Right kidney (tissue), 1 donor: ENCODE results near the gene FAM149A.
A peak's percentile ranks its signal among the peaks of the same experiment; 100 is the strongest.

Source experiments
- DNase-seq: peaks from one replicate; pipeline ENCODE4 v3.0.0-alpha.2; 2016

FAM149A gene

DNA sequence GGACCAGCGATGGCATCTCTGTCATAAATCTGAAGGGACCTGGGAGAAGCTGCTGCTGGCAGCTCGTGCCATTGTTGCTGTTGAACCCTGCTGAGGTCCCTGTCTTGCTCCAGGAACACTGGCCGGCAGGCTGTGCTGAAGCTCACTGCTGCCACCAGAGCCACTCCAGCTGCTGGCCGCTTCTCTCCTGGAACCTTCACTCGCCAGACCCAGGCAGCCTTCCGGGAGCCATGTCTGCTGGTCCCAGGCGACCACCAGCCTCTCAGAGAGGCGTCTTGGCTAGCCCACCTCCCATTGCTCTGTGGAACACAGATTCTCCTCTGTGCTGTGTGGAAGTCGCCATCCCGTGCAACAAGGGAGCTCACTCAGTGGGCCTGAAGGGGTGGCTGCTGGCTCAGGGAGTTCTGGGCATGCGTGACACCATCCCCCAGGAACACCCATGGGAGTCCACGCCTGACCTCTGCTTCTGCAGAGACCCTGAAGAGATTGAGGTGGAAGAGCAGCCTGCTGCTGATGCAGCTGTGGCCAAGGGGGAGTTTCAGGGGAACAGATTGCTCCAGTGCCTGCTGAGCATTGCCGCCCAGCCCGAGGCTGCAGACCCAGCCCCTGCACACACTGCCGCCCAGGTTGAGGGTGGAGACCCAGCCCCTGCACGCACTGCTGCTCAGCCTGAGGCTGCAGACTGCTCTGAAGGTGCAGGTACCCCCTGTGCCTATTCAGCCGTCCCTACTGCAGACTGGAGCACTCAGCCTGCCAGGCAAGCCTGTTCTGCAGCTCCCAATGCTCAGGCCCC lies 53.7 kb downstream of the FAM149A start:
- DNase-seq: no peak

DNA sequence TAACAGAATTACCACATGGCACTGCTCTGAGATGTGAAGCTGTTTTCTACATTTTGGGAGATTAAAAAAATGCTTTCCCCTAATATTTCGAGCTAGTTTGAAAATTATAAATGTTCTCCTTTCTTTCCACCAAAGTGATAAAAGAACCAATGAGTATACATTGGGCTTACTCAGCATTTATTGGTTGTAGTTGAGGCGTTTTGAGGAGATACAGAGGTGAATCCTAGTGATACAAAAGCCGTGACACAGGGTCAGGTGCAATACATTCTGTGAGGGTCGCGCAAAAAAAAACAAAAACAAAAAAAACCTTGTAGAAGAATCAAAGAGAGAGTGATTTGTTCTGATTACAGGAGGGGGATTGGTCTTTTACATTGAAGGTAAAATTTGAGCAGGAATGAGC lies 54.5 kb downstream of the FAM149A start:
- no peak for DNase-seq

DNA sequence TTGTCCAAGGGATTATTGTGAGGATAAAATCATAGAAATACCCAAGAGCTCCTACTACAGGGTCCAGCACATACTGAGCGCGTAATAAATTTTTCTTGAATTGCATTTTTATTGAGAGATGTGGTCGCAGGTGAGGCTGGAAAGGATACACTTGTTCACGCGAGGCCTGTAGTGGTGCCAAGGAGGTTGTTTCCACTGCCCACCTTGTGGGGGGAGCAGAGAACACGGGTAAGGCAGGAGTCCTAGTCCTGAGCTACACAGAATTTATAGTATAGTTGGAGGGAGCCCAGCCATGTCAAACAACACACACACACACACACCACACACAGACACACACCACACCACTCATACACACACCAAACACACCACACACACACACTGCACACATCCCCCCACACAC lies 55.1 kb downstream of the FAM149A start:
- DNase-seq: no peak

DNA sequence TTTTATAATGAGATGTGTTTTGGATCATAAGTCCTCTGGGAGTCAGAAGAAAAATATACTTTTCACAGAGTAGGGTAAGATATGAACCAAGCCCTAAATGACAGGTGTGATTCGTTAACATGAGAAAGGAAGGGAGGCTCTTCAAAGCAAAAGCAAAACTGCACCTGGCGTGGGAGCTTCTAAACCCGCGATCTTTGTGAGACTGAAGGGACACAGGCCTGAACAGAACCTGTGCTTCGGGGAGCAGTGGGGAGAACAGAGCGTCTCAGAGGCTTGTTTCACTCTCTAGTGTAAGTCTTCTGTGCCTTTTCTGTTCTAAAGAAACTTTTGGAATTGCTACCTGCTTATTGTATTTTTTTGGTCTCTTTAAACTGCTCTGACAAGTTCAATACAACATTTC lies 56.6 kb downstream of the FAM149A start:
- no peak for DNase-seq

DNA sequence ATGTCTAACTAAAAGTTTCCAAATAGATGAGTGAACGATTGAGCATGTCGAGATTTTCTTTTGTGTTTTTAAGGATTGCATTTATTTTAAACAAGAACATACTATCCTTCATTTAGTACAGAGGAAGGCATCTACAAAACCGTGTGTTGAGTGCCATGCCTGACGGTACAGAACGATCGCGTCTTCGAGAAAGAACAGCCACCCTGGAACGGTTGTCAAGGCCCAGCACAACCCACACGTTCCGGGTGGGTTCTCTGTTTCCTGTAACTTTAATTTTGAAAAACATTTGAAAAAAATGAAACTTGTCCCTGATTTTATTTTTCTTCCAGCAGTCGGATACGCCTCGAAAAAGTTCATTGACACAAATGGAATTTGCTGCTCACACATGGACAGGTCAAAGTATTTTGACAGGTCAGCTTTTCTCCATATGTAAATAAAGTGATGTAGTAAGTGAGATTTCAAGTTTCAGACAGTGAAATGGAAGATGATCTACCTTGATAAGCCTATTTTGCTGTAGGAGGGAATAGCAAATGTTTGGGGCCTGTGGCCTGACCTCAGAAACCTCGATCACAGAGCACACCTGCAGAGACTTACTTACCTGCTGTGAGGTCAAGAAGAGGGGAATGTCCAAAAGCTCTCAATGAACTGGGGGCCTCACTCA lies 62.5 kb downstream of the FAM149A start:
- no peak for DNase-seq

DNA sequence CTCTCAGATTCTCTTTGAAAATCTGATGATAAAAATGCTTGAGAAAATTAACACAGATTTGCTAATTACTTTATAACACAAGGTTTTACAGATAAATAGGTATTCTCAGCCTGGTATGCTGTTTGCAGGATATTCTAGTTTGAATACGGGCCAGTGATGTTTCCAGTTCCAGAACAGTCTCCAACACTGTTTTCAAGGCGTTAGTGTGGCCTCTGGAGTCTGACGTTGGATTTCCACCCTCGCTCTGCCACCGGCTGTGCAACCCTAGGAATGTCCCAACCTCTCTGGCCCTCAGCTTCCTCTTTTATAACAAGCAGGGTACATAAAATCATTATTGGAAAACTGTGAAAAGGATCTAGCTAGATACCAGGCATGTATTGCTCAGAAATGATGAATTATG lies 63.1 kb downstream of the FAM149A start:
- no peak for DNase-seq

DNA sequence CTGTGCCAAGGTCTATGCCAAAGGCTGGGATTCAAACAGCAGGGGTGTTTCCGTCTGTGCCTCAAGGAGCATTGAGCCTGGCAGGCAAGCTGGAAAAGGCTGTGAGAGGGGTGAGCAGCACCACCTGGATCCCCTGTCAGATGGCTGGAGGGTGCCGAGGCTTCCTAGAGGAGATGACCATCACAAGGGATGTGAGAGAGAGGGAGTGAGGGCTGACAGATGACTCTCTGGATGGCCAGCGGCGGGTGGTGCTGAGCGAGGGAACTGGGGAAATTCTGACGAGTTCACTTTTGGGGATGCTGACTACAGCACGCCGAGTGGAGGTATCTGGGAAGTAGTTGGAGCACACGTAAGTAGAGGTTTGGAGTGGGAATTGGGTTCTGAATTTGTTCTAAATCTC lies 64.2 kb downstream of the FAM149A start:
- DNase-seq: no peak

DNA sequence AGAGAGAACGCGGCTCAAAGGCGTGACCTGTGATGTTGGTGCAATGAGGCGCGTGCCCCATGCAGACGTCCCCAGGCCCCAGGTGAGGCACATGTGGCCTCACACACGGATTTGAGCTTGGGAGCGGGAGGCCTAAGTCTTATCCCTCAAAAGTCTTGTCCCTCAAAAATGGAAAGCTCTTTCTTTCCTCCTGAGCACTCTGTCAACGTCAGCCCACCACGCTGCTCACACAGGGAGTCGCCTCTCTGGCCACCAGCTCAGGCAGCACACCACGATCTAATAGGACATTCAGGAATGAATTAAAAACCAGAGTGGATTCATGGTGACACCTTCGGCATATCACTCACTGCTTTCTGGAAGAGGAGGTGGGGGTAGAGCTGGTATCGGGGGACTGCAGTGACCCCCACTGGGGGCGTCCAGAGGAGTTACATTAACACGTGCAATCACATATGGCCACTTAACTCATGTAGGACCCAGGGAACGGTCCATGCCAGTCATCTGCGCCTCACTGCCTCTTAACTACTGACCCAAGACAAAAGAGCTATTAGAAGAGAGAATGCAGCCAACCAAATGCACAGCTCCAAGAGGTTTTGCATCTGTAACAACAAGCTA lies 64.9 kb downstream of the FAM149A start:
- DNase-seq: no peak

DNA sequence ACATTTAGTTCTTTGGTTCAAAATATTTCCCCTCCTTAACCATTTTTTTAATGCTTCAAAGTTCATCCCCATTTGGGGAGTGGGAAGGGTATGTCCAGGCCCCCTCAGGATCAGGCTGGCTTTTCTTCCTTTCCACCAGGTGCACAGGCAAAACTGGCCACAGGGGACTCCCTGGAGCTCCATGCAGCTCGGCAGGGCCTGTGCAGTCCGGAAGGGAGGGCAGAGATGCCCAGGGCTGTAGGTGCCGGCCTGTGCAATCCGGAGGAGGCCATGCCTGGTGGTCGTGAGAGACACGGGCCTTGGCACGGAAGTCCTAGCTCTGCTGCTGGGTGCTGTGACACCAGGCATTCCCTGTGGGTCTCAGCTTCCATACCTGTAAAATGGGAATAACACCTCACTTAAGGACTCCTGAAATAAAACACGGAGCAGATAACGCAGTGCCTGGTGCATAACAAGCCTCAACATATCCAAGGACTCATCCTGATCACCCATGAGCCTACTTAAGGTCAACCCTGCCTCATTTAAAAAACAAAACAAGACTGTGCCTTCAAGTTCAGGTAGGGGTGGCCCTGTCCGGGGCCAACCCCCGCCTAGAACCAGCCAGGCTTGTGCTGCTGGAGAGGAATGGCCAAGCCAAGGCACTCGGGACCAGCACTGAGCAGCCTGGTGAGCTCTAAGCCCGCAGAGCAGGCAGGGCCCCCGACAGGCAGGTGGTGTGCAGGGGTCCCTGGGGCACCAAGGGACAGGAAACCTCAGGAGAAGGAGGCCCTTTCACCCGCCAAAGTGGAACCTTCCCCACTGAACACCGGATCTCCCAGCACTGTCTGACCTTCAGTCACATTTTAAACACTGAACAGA lies 65.7 kb downstream of the FAM149A start:
- no peak for DNase-seq

DNA sequence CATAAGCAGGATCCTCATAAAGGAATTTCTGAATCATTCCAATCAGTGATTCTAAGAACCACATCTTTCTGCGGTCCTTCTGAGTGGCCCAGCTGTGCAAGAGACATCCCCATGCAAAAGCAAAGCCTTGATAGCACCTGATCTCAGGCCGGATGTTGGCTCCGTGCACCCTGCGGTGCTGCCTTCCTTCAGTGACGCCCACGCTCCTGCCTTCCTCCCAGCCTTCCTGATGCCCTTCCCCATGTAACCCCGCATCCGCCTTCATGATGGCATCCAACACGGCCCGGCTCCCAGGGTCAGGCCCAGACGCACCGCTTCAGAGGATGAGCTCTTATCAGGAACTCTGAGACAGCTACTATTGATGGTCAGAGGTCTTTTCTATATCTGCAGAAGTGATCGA lies 66.5 kb downstream of the FAM149A start:
- DNase-seq: no peak

DNA sequence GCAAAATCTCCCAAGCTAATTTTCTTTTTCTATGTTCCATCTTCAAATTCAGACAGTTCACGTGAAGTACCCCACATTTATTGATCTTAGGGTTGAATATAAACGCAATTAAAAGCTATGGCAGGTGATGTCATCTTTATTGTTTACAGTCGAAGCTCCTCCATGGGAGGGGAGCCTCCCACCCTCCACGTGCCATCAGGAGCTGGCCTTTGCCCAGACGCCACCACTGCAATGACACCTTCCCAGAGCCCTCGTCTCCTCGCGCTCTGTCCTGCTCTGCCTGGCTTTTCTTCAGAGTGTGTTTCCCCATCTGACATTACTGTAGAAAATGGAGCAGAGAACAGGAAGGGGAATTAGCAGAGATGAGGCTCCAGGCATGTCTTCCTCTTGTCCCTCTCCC lies 68.0 kb downstream of the FAM149A start:
- DNase-seq: no peak

DNA sequence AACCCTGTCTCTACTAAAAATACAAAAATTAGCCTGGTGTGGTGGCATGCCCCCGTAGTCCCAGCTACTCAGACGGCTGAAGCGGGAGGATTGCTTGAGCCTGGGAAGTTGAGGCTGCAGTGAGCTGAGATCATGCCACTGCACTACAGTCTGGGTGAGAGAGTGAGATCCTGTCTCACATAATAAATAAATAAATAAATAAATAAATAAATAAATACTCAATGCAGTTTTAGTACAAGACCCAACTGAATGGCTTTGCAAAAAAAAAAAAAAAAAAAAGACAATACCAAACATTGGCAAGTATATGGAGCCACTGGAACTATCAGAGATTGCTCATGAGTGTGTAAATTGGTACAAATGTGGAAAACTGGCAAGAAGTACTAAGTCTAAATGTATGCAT lies 83.6 kb downstream of the FAM149A start:
- DNase-seq: no peak

DNA sequence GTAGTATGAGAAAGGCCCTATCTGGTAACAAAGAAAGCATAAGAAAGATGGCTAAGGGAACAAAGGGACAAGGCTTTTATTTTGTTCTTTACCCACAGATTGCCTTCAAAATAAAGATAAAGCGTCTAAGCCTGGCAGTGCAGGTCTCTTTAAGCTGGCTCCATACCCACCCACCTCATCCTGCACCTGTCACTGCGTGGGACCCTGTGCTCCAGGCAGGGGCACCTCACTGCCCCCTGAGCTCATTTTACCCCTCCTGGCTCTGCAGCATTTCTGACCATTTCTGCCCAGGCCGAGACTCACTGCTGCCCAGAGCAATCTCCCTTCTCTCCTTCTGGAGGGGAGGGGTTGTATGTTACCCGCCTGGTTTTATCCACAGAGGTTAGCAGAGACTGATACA lies 85.2 kb downstream of the FAM149A start:
- peak; percentile 26 for DNase-seq

DNA sequence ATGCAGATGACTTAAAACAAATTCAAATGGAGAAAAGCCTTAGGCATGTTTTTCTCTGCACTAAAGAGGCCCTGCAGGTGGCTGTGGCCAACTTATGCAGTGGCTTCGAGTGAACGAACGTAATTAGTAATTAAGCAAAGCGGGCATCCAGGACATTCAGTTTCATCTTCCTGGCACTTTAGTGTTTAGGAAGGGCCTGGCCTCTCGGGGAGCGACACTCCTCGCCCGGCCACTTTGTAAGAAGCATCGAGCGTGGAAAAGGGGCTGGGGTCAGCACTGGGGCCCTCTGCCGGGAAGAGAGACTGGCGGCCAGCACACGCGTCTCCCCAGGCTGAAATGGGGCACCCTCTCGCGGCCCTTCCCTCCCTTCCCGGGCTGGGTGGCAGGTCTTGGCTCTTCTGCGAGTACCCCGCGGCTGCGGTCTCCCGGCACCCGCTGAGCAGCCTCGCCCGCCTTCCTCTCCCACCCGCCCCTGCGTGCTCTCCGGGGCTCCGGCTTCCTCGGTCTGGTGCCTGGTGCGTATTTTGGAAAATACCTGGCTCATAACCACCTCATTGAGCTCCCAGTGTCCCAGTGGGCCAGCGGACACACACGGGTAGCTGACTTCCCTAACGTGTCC lies 86.2 kb downstream of the FAM149A start:
- DNase-seq: no peak

DNA sequence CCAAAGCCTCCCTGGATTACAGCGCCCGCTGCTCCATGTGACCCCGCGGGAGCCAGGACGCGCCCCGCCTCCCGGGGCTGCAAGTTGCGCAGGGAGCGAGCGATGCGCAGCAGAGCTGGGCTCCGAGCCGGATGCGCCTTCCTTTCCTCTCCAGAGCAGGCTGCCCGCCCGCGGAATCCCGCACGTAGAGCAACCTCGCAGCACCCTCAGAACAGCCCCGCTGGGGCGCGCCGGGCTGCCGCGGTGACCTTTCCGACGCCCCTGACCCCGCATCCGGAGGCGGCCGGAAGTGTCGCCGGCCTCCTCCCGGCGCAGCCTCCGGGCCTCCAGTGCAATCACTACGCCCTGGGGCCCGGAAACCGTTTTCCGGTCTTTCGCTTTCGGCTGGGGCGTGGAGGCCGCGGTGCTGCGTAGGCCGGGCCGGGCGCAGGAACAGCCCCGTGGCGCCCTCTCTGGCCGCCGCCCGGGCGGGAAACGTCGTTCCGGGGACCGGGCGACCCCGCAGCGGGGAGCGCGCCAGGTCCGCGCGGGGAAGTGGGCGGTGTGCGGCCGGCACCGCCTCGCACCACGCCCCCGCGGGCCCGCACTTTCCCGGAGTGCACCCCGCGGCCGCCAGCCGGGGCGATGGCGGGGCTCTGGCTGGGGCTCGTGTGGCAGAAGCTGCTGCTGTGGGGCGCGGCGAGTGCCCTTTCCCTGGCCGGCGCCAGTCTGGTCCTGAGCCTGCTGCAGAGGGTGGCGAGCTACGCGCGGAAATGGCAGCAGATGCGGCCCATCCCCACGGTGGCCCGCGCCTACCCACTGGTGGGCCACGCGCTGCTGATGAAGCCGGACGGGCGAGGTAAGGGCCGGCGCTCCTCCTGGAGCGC lies 86.9 kb downstream of the FAM149A start, which contains the start of gene CYP4V2:
Gene CYP4V2, plus strand, starts transcription at position 368 of the 866 bp plus-strand sequence. Its CDS starts 257 bp downstream, at position 625.
- peak; percentile 98 for DNase-seq

DNA sequence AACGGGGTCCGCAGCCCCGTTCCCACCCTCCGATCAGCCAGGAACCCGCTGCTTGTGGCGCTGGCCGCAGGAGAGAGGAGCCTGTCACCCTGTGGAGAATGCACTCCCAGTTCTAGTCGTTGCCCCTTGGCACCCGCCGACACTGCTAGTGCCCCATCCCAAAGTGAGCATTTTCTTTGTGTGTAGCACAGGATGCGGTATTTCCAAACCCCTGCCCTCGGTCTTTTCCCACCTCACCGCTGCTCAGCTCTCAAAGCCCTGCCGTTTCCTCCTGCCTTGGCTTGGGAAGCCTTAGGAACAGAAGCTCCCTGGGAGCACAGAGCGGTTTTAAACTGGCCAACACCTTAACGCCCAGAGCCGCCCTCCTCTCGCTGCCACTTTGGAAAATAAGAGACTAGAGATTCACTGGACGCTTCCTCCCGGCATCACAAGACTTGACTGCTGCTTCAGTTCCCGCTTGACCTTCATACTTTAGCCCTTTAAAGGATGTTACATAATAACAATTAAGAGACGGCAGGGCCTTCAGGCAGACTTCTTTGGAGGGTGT lies 87.6 kb downstream of the FAM149A start:
- no peak for DNase-seq

DNA sequence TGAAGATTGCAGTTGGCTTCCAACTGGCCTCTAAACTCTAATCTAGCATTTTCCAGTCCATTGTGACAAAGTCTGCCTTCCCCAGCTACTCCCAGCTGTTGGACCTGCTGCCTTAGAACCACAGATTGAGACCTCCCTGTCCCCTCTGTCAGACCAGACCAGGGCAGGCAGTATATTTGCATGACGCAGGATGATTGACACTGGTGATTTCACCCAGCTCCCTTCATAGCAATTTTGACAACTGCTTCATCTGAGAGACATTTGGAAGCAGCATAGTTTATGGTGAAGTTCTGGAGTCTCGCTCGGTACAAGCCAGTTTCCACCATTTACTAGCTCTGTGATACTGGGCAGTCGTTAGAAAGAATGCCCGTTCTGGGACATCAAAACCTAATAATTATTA lies 89.3 kb downstream of the FAM149A start:
- no peak for DNase-seq

DNA sequence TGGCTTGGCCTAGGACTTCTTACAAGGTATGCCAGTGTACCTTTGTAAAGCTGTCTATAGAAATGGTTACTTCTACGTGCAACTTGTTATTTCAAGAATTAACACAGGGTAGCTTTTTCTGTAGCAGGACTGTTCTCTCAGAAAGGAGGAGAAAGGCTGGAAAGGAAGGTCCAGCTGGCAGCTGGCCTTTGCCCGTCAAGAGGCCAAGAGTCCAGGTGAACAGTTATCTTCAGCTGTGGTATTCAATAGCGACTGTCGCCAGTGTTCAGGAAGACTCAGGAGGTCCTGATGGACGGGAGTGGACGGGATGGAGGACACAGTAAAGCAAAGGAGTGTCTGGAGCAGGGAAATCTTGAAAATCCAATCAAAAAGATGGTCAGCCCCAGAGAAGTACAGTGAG lies 91.6 kb downstream of the FAM149A start:
- no peak for DNase-seq

DNA sequence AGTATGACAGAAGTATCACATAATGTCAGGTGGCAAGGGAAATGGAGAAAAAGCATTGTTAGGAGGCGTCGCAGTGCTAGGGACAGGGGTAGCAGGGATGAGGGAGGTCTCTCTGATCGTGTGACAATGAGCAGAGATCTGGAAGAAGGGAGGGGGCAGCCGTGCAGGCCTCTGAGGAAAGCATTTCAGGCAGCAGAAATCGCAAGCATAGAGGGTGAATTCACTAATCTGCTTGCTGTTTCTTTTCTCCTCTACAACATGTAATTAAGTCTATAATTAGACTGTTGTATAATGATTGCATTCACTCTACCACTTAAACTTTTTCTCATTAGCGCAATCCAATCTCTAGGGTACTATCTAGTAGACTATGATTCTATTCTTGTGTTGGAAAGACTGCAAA lies 96.0 kb downstream of the FAM149A start:
- no peak for DNase-seq

DNA sequence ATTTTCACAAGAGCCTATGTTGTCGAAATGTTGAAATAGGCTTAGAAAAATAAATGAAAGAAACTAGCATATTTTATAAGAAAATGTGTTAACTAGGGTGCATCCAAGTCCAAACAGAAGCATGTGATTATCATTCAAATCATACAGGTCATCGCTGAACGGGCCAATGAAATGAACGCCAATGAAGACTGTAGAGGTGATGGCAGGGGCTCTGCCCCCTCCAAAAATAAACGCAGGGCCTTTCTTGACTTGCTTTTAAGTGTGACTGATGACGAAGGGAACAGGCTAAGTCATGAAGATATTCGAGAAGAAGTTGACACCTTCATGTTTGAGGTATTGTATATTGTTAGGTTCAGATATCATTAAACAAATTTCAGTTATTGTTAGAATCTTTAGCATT lies 96.5 kb downstream of the FAM149A start:
- no peak for DNase-seq
